Panc1 (cell line): ENCODE data around the gene DDB1. TPM values are rescaled to one million over a fixed set of nuclear protein-coding genes. Genes with fewer than 3 reads are reported as not detected.

Experiments used
- ATAC-seq: fragments of 200-7000 bp; cut with Tn5 transposase; 2 replicates; pipeline ENCODE4 v1.9.1; 2020; ENCODE audit warnings: mild to moderate bottlenecking, moderate library complexity
- BruUV-seq: library from RNA; stranded (reverse); fragments of 400-500 nt; replicated peaks from 2 replicates; lab custom pipeline; 2021; lab: Mats Ljungman, UMichigan
- CTCF ChIA-PET: fragments of 300-600 bp; sonication (Branson Sonifier 250); formaldehyde crosslinking; loops from one replicate; lab custom pipeline; 2022; ENCODE audit warnings: antibody characterized with exemption; lab: Charles Lee
- POLR2A ChIA-PET: fragments of 300-600 bp; sonication (Branson Sonifier 250); formaldehyde crosslinking; loops from one replicate; lab custom pipeline; 2022; ENCODE audit warnings: antibody characterized with exemption; lab: Charles Lee
- DNase-seq: peaks from one replicate; pipeline ENCODE4 v3.0.0-alpha.2; 2010; ENCODE audit warnings: low read depth, low spot score
- H3K27ac ChIP-seq: 2 replicates; pipeline ENCODE4 v1.5.1; 2011; ENCODE audit warnings: mild to moderate bottlenecking, low read length, inconsistent platforms
- H3K27me3 ChIP-seq: fragments of 200-500 bp; sonication (Bioruptor generic); 2 replicates; pipeline ENCODE4 v1.6.0; 2014; ENCODE audit warnings: low read length, inconsistent platforms; ENCODE audit not compliant: control insufficient read depth, insufficient read depth
- H3K36me3 ChIP-seq: fragments of 200-500 bp; sonication (Bioruptor generic); 2 replicates; pipeline ENCODE4 v1.5.1; 2014; ENCODE audit warnings: inconsistent platforms, mild to moderate bottlenecking, low read length, moderate library complexity; ENCODE audit not compliant: control insufficient read depth, insufficient read depth
- H3K4me1 ChIP-seq: 2 replicates; pipeline ENCODE4 v1.5.1; 2011; ENCODE audit warnings: inconsistent platforms, mild to moderate bottlenecking, low read length, moderate library complexity; ENCODE audit not compliant: control insufficient read depth, insufficient read depth
- H3K4me3 ChIP-seq, 2 experiments: 2 replicates each; pipeline ENCODE4 v1.5.1; 2011 to 2012; ENCODE audit warnings: low read depth in 2 of 2, low read length in 2 of 2, mild to moderate bottlenecking in 2 of 2, inconsistent platforms in 1 of 2, moderate library complexity in 1 of 2
- H3K9me3 ChIP-seq: fragments of 200-500 bp; sonication (Bioruptor generic); 2 replicates; pipeline ENCODE4 v1.5.1; 2014; ENCODE audit warnings: low read depth, mild to moderate bottlenecking, inconsistent platforms, low read length, moderate library complexity; ENCODE audit not compliant: control insufficient read depth, insufficient read depth
- CTCF ChIP-seq: fragments of 450-650 bp; IDR thresholded peaks from 2 replicates; pipeline ENCODE4 v1.5.1; 2017; ENCODE audit warnings: mild to moderate bottlenecking
- POLR2AphosphoS5 ChIP-seq: IDR thresholded peaks from 2 replicates; pipeline ENCODE4 v1.6.1; 2012; ENCODE audit warnings: mild to moderate bottlenecking, low read depth, low read length, moderate library complexity
- REST ChIP-seq, 2 experiments: IDR thresholded peaks; 2 replicates each; pipeline ENCODE4 v1.6.1; 2011 to 2012; ENCODE audit warnings: low read depth in 2 of 2, control low read depth in 1 of 2, low read length in 1 of 2, mild to moderate bottlenecking in 1 of 2, moderate library complexity in 1 of 2; ENCODE audit not compliant: insufficient read depth in 1 of 2
- SIN3A ChIP-seq: IDR thresholded peaks from 2 replicates; pipeline ENCODE4 v1.6.1; 2012; ENCODE audit warnings: low read depth, mild to moderate bottlenecking, low read length, moderate library complexity, borderline replicate concordance; ENCODE audit not compliant: insufficient read depth
- TCF7L2 ChIP-seq: IDR thresholded peaks from 2 replicates; pipeline ENCODE4 v1.6.1; 2011; ENCODE audit warnings: mild to moderate bottlenecking, low read depth, low read length, inconsistent platforms
- in situ Hi-C: cut with HindIII; loops from 2 replicates; pipeline ENCODE4 v1.10.0; 2016; ENCODE audit warnings: low sequenced_read_pairs, low pct_unique_long_range_greater_than_20kb
- intact Hi-C: fragments of 100-400 bp; cut with micrococcal nuclease; formaldehyde crosslinking; loops from one replicate; pipeline ENCODE4 v1.10.0; 2022; ENCODE audit not compliant: unreplicated experiment
- total RNA-seq: library from RNA; stranded (reverse); gene quantifications from one replicate; pipeline ENCODE4 v1.2.1, GENCODE V29; 2021; ENCODE audit not compliant: unreplicated experiment

The DDB1 gene
- total RNA-seq, 1 experiment from 2014 or later, result 217 TPM

GRCh38 chr11:61264371-61264770, 68.5 kb downstream of the DDB1 start:
- ATAC-seq (no peak), DNase-seq (no peak)
- no TSS peak for BruUV-seq
- intact Hi-C loops, result no loop called here
- in situ Hi-C loops, result no loop called here
- H3K27ac ChIP-seq, result no peak overlapping the region
- no peaks in the 10 kb centered on the region for H3K4me1 ChIP-seq
- H3K4me3 ChIP-seq, result no peak overlapping the region
- ChIA-PET CTCF (no interaction called here), POLR2A (no interaction called here)
- H3K27me3 ChIP-seq, result no peaks in the 10 kb centered on the region
- TF ChIP-seq TCF7L2, result no peak
- TF ChIP-seq CTCF, result no peak
- no peak for TF ChIP-seq SIN3A
- TF ChIP-seq REST (IDR thresholded peaks at IDR 0.05; ENCODE audit: insufficient read depth in 1 of 2, low read depth in 2 of 2, low read length in 1 of 2), result no peak
- no peak for TF ChIP-seq POLR2AphosphoS5
- H3K9me3 ChIP-seq, result no peaks in the 10 kb centered on the region
- no peaks in the 10 kb centered on the region for H3K36me3 ChIP-seq

GRCh38 chr11:61259363-61259762, 73.5 kb downstream of the DDB1 start:
- intact Hi-C loops, result no loop called here
- H3K36me3 ChIP-seq, result no peaks in the 10 kb centered on the region

More at GRCh38 chr11:61259363-61259762, 73.5 kb downstream of the DDB1 start:
- ATAC-seq (no peak), DNase-seq (no peak)
- H3K4me1 ChIP-seq, result no peaks in the 10 kb centered on the region
- H3K27me3 ChIP-seq, result no peaks in the 10 kb centered on the region
- TF ChIP-seq TCF7L2, result no peak
- no peak for TF ChIP-seq SIN3A
- TF ChIP-seq POLR2AphosphoS5, result no peak
- TF ChIP-seq REST (IDR thresholded peaks at IDR 0.05; ENCODE audit: insufficient read depth in 1 of 2, low read depth in 2 of 2, low read length in 1 of 2), result no peak
- no peak for TF ChIP-seq CTCF
- H3K4me3 ChIP-seq, result no peak overlapping the region
- no TSS peak for BruUV-seq
- in situ Hi-C loops, result no loop called here
- CTCF ChIA-PET, result no interaction called here
- POLR2A ChIA-PET, result no interaction called here
- no peaks in the 10 kb centered on the region for H3K9me3 ChIP-seq
- H3K27ac ChIP-seq, result no peak overlapping the region
